ENCODE results near the gene DMTF1.
"Not testable (repeated sequence)": the region's sequence is repeated elsewhere in the genome, so short reads cannot be mapped to it uniquely, and the experiment has no call there.

The DMTF1 gene

GRCh38 chr7:87152112-87152896 is at the start of gene DMTF1:
Gene DMTF1 (plus strand): TSS chr7:87152453. CDS start chr7:87164942, 12,489 bp downstream.
- peak; percentile 56 to 76 (median 70) for DNase-seq

- DNase-seq, result no peak
These were observed 46.9 kb upstream of the DMTF1 start for GRCh38 chr7:87105401-87105800.

- DNase-seq, result no peak
These were observed 45.2 kb upstream of the DMTF1 start for GRCh38 chr7:87106974-87107612.

GRCh38 chr7:87107949-87108776 is 44.1 kb upstream of the DMTF1 start:
- no peak for DNase-seq

- DNase-seq, result no peak
These were observed 41.5 kb upstream of the DMTF1 start for GRCh38 chr7:87110778-87111177.

- no peak for DNase-seq
These were observed 40.4 kb upstream of the DMTF1 start for GRCh38 chr7:87111877-87112276.

GRCh38 chr7:87113077-87113476 is 39.2 kb upstream of the DMTF1 start:
- DNase-seq, result no peak

GRCh38 chr7:87113904-87114303 is 38.3 kb upstream of the DMTF1 start:
- not testable (repeated sequence) for DNase-seq

- not testable (repeated sequence) for DNase-seq
These were observed 36.5 kb upstream of the DMTF1 start for GRCh38 chr7:87115772-87116171.

GRCh38 chr7:87116315-87116714 is 35.9 kb upstream of the DMTF1 start:
- DNase-seq, result no peak

GRCh38 chr7:87119581-87119980 is 32.7 kb upstream of the DMTF1 start:
- DNase-seq, result no peak

- no peak for DNase-seq
These were observed 29.1 kb upstream of the DMTF1 start for GRCh38 chr7:87123105-87123504.

- no peak for DNase-seq
These were observed 25.2 kb upstream of the DMTF1 start for GRCh38 chr7:87127019-87127418.

GRCh38 chr7:87128861-87129267 is 23.4 kb upstream of the DMTF1 start:
- no peak for DNase-seq

- no peak for DNase-seq
These were observed 22.9 kb upstream of the DMTF1 start for GRCh38 chr7:87129332-87129731.

GRCh38 chr7:87129848-87130247 is 22.4 kb upstream of the DMTF1 start:
- no peak for DNase-seq

GRCh38 chr7:87131771-87132170 is 20.5 kb upstream of the DMTF1 start:
- no peak for DNase-seq

GRCh38 chr7:87137271-87137670 is 15.0 kb upstream of the DMTF1 start:
- DNase-seq, result no peak

GRCh38 chr7:87139514-87139913 is 12.7 kb upstream of the DMTF1 start:
- DNase-seq, result no peak

- DNase-seq, result no peak
These were observed 11.9 kb upstream of the DMTF1 start for GRCh38 chr7:87140271-87140748.

GRCh38 chr7:87144173-87144657 is 8.0 kb upstream of the DMTF1 start:
- no peak for DNase-seq

- no peak for DNase-seq
These were observed 5.4 kb upstream of the DMTF1 start for GRCh38 chr7:87146740-87147386.

GRCh38 chr7:87147500-87147899 is 4.8 kb upstream of the DMTF1 start:
- DNase-seq, result no peak

All from activated naive CD4-positive, alpha-beta T cell (primary cell).